Esophagus mucosa (tissue), 1 donor: ENCODE results near the gene FLNB. TPM values are rescaled to one million over a fixed set of nuclear protein-coding genes. Genes with fewer than 3 reads are reported as not detected.

Source experiments
- ATAC-seq: fragments of 200-7000 bp; cut with Tn5 transposase; one replicate; pipeline ENCODE4 v1.9.1; 2020
- total RNA-seq: library from RNA; stranded (reverse); gene quantifications from one replicate; pipeline ENCODE4 v1.2.4, GENCODE V29; 2023
- donor health status: DM: yes; HTN: yes; CAD: no.

Gene FLNB
- 124 TPM for total RNA-seq

- ATAC-seq = peak; percentile 70
Observed at GRCh38 chr3:58008141-58009025, at the start of gene FLNB. Gene FLNB (plus strand): TSS chr3:58008422. CDS start chr3:58008565, 143 bp downstream.

- ATAC-seq = peak; percentile 33
Observed at GRCh38 chr3:57958642-57959422, 49.4 kb upstream of the FLNB start.

GRCh38 chr3:57959423-57960173 is 48.6 kb upstream of the FLNB start:
- ATAC-seq = peak; percentile 82

- no peak for ATAC-seq
Observed at GRCh38 chr3:57960174-57960505, 48.1 kb upstream of the FLNB start.

GRCh38 chr3:57961177-57961827 is 46.9 kb upstream of the FLNB start:
- no peak for ATAC-seq

- ATAC-seq = peak; percentile 6
Observed at GRCh38 chr3:57961828-57962447, 46.3 kb upstream of the FLNB start.

- ATAC-seq = no peak
Observed at GRCh38 chr3:57962448-57962834, 45.8 kb upstream of the FLNB start.

- peak; percentile 7 for ATAC-seq
Observed at GRCh38 chr3:57963811-57964346, 44.3 kb upstream of the FLNB start.

- ATAC-seq = no peak
Observed at GRCh38 chr3:57966829-57967228, 41.4 kb upstream of the FLNB start.

- no peak for ATAC-seq
Observed at GRCh38 chr3:57967590-57967989, 40.6 kb upstream of the FLNB start.

- no peak for ATAC-seq
Observed at GRCh38 chr3:57968501-57968900, 39.7 kb upstream of the FLNB start.

- peak; percentile 65 for ATAC-seq
Observed at GRCh38 chr3:57971975-57972374, 36.2 kb upstream of the FLNB start.

- no peak for ATAC-seq
Observed at GRCh38 chr3:57972531-57973111, 35.6 kb upstream of the FLNB start.

GRCh38 chr3:57973715-57974477 is 34.3 kb upstream of the FLNB start:
- ATAC-seq = no peak

GRCh38 chr3:57974796-57975388 is 33.3 kb upstream of the FLNB start:
- peak; percentile 13 for ATAC-seq

GRCh38 chr3:57977818-57978235 is 30.4 kb upstream of the FLNB start:
- ATAC-seq = peak; percentile 80

- peak; percentile 72 for ATAC-seq
Observed at GRCh38 chr3:57978316-57978715, 29.9 kb upstream of the FLNB start.

GRCh38 chr3:57980416-57980815 is 27.8 kb upstream of the FLNB start:
- no peak for ATAC-seq

- no peak for ATAC-seq
Observed at GRCh38 chr3:57981483-57982087, 26.6 kb upstream of the FLNB start.
